Spleen (tissue), 11 donors: Measurements from ENCODE around the gene SLC36A4. TPM values are rescaled to one million over a fixed set of nuclear protein-coding genes. Genes with fewer than 3 reads are reported as not detected.
"Not testable (repeated sequence)": the region's sequence is repeated elsewhere in the genome, so short reads cannot be mapped to it uniquely, and the experiment has no call there.

Experiments used
- DNase-seq: peaks from one replicate; pipeline ENCODE4 v3.0.0-alpha.2; 2020
- H3K27ac ChIP-seq, 8 donors: fragments of 200-600 bp; sonication (generic) in 7 of 8; 1 replicate in 4 of 8; 2 replicates in 4 of 8; pipeline versions ENCODE4 v1.5.0 to v1.8.0; 2016 to 2021; ENCODE audit warnings: inconsistent platforms in 4 of 8, mild to moderate bottlenecking in 4 of 8, moderate library complexity in 1 of 8
- H3K27me3 ChIP-seq, 7 donors: fragments of 200-600 bp; sonication (generic) in 6 of 7; replicated peaks in 1 of 7; 1 replicate in 4 of 7; 2 replicates in 3 of 7; pipeline versions ENCODE4 v1.5.0 to v1.8.0; 2016 to 2021; ENCODE audit warnings: inconsistent platforms in 3 of 7, mild to moderate bottlenecking in 1 of 7
- H3K36me3 ChIP-seq, 6 donors: fragments of 200-600 bp; sonication (generic) in 5 of 6; 1 replicate in 4 of 6; 2 replicates in 2 of 6; pipeline versions ENCODE4 v1.5.0 to v1.8.0; 2016 to 2021; ENCODE audit warnings: inconsistent platforms in 2 of 6
- H3K4me1 ChIP-seq, 6 donors: fragments of 200-600 bp; sonication (generic) in 5 of 6; 1 replicate in 3 of 6; 2 replicates in 3 of 6; pipeline versions ENCODE4 v1.5.0 to v1.8.0; 2016 to 2021; ENCODE audit warnings: inconsistent platforms in 3 of 6
- H3K4me3 ChIP-seq, 8 donors: fragments of 200-600 bp; sonication (generic) in 7 of 8; 1 replicate in 4 of 8; 2 replicates in 4 of 8; pipeline versions ENCODE4 v1.5.0 to v1.8.0; 2016 to 2021; ENCODE audit warnings: inconsistent platforms in 4 of 8, mild to moderate bottlenecking in 4 of 8, moderate library complexity in 2 of 8
- H3K9me3 ChIP-seq, 8 donors: fragments of 200-600 bp; sonication (generic) in 7 of 8; 1 replicate in 4 of 8; 2 replicates in 4 of 8; pipeline versions ENCODE4 v1.5.0 to v1.8.0; 2016 to 2021; ENCODE audit warnings: inconsistent platforms in 4 of 8
- CTCF ChIP-seq, 11 experiments: fragments of 200-600 bp in 7 of 11; fragments of 450-650 bp in 4 of 11; sonication (generic) in 4 of 11; IDR thresholded peaks in 8 of 11; conservative IDR thresholded peaks in 3 of 11; 1 replicate in 7 of 11; 2 replicates in 4 of 11; pipeline versions ENCODE4 v1.4.0 to v1.8.0; 2016 to 2021; ENCODE audit warnings: antibody characterized with exemption in 11 of 11, inconsistent platforms in 4 of 11, mild to moderate bottlenecking in 1 of 11
- POLR2A ChIP-seq, 3 donors: fragments of 450-650 bp; IDR thresholded peaks; one replicate each; pipeline ENCODE4 v1.5.1; 2017; ENCODE audit warnings: antibody characterized with exemption in 3 of 3, mild to moderate bottlenecking in 1 of 3
- POLR2AphosphoS5 ChIP-seq, 3 donors: sonication (generic); formaldehyde crosslinking; IDR thresholded peaks; one replicate each; pipeline ENCODE4 v1.5.1; 2017; ENCODE audit warnings: antibody characterized with exemption in 3 of 3
- WGBS, 5 donors: extraction: QIAGEN DNeasy Blood & Tissue Kit in 3 of 5; methylation state at CpG; one replicate each; pipeline versions ENCODE4 v1.1.5 to v1.1.7; 2013 to 2018; 5-methylcytosine and 5-hydroxymethylcytosine counted together
- intact Hi-C: fragments of 100-400 bp; cut with DNase I; formaldehyde crosslinking; loops from one replicate; pipeline ENCODE4 v1.15.0; 2023; ENCODE audit warnings: low total_unique reads
- polyA plus RNA-seq, 3 donors: library from polyadenylated mRNA; stranded (reverse); fragments of 200-250 nt; gene quantifications; one replicate each; pipeline ENCODE4 v1.2.1, GENCODE V29; 2013
- total RNA-seq, 7 donors: library from RNA; depleted of rRNA in 3 of 7; stranded (reverse); fragments of >200 nt in 3 of 7; fragmentation: NEBNext Ultra II Directional in 4 of 7; extraction: Animal tissue kit (Norgen Biotek cat#: 25700) in 4 of 7; gene quantifications; one replicate each; pipeline versions ENCODE4 v1.1.0 to v1.2.1, GENCODE V29; 2016 to 2021
- donor health status: healthy with polysubstance abuse.
- donor health status: DM: no; HTN: no; CAD: no; lungs with moderate emphysema.
- donor health status: DM: no; HTN: no; CAD: no.
- donor health status: Bipolar disorder and iron deficiency.
- donor health status: healthy.
- donor health status: DM: no; HTN: no; CAD: no.
- donor health status: DM: yes; HTN: yes; CAD: no.

Gene SLC36A4
- total and polyA plus RNA-seq, 10 donors: 2.6 to 41.4 (median 17.3) TPM

- WGBS, 5 donors: 74 to 88% (median 86%) methylated on average over 4 of the region's 4 CpGs
- no peak for DNase-seq
- intact Hi-C loops: no loop called here
- no peaks in the 10 kb centered on the region for H3K4me1 ChIP-seq
- H3K9me3 ChIP-seq: peaks cover 0 to 7% (median 0%) of the 10 kb centered on the region in 8 donors
- H3K36me3 ChIP-seq: no peaks in the 10 kb centered on the region
- no peak overlapping the region for H3K4me3 ChIP-seq
- no peak for TF ChIP-seq POLR2AphosphoS5 (IDR thresholded peaks at IDR 0.05)
- TF ChIP-seq POLR2A (IDR thresholded peaks at IDR 0.05): no peak
- TF ChIP-seq CTCF (IDR thresholded peaks at IDR 0.05 in 8 of 11, conservative IDR thresholded peaks at IDR 0.05 in 3 of 11): no peak
- peaks cover 0 to 18% (median 0%) of the 10 kb centered on the region in 7 donors for H3K27me3 ChIP-seq
- no peak overlapping the region for H3K27ac ChIP-seq
Observed at GRCh38 chr11:93114304-93114703, 83.5 kb downstream of the SLC36A4 start.

- WGBS, 5 donors: 61 to 80% (median 75%) methylated on average over 3 of the region's 3 CpGs
- no peak for DNase-seq
- H3K9me3 ChIP-seq: peaks cover 0 to 7% (median 0%) of the 10 kb centered on the region in 8 donors
- no peak for TF ChIP-seq CTCF (IDR thresholded peaks at IDR 0.05 in 8 of 11, conservative IDR thresholded peaks at IDR 0.05 in 3 of 11)
- TF ChIP-seq POLR2A (IDR thresholded peaks at IDR 0.05): no peak
- TF ChIP-seq POLR2AphosphoS5 (IDR thresholded peaks at IDR 0.05): no peak
- intact Hi-C loops: no loop called here
- no peaks in the 10 kb centered on the region for H3K36me3 ChIP-seq
- peaks cover 0 to 18% (median 0%) of the 10 kb centered on the region in 7 donors for H3K27me3 ChIP-seq
- no peaks in the 10 kb centered on the region for H3K4me1 ChIP-seq
- no peak overlapping the region for H3K27ac ChIP-seq
- H3K4me3 ChIP-seq: no peak overlapping the region
Observed at GRCh38 chr11:93113824-93114223, 84.0 kb downstream of the SLC36A4 start.

DNA sequence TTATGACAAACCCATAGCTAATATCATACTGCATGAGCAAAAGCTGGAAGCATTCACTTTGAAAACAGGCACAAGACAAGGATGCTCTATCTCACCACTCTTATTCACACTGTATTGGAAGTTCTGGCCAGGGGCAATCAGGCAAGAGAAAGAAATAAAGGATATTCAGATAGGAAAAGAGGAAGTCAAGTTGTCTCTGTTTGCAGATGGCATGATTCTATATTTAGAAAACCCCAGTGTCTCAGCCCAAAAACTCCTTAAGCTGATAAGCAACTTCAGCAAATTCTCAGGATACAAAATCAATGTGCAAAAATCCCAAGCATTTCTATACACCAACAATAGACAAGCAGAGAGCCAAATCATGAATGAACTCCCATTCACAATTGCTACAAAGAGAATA lies 86.6 kb downstream of the SLC36A4 start:
- H3K36me3 ChIP-seq, H3K9me3 ChIP-seq, DNase-seq, H3K27ac ChIP-seq, H3K4me3 ChIP-seq, H3K27me3 ChIP-seq, H3K4me1 ChIP-seq, intact Hi-C loops: not testable (repeated sequence)

DNA sequence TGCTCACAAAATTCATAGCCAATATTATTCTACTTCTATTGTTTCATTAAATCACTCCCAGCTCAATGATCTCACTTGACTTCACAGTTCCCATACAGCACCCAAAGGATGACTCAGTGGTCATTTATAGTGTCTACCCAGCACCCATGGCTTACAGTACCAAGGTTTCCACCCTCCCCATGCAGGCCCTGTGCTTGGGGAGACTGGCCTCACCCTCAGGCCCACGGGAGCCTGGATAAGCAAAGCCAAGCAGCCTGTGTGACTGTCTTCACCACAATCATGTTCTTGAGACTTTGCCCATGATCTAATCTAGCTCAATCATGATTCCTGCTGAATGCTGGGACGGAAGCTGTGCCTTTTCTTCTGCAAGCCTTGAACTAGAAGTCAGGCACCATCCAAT lies 97.6 kb downstream of the SLC36A4 start:
- no peak for DNase-seq
- no peak for TF ChIP-seq POLR2AphosphoS5 (IDR thresholded peaks at IDR 0.05)
- TF ChIP-seq CTCF (IDR thresholded peaks at IDR 0.05 in 8 of 11, conservative IDR thresholded peaks at IDR 0.05 in 3 of 11): no peak
- no peak for TF ChIP-seq POLR2A (IDR thresholded peaks at IDR 0.05)

DNA sequence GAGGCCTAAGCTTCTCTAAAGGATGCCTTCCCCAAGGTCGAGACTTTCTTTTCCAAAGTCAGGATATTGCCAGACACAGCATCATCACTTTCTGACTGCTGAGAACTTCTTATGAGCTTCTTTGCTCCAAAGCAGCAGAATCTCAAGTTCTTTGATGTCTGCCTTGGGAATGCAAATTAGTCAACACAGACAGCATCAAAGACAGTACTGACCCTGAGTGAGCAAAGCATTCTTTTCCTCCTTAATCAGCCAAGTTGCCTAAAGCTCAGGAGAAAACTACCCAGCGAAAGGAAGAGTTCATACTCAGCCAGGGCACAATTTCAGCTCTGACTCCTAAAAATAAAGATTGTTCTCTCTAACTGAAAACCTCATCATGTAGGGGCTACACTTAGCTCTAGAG lies 98.0 kb downstream of the SLC36A4 start:
- H3K9me3 ChIP-seq: peaks cover 0 to 47% (median 29%) of the 10 kb centered on the region in 8 donors
- intact Hi-C loops: no loop called here
- DNase-seq: no peak
- H3K36me3 ChIP-seq: no peaks in the 10 kb centered on the region
- peaks cover 0 to 2% (median 0%) of the 10 kb centered on the region in 7 donors for H3K27me3 ChIP-seq
- no peaks in the 10 kb centered on the region for H3K4me1 ChIP-seq
- H3K27ac ChIP-seq: no peak overlapping the region
- WGBS, 5 donors: 56 to 75% (median 69%) methylated on average over 2 of the region's 2 CpGs
- no peak for TF ChIP-seq CTCF (IDR thresholded peaks at IDR 0.05 in 8 of 11, conservative IDR thresholded peaks at IDR 0.05 in 3 of 11)
- TF ChIP-seq POLR2AphosphoS5 (IDR thresholded peaks at IDR 0.05): no peak
- TF ChIP-seq POLR2A (IDR thresholded peaks at IDR 0.05): no peak
- no peak overlapping the region for H3K4me3 ChIP-seq

More for the DNA sequence above, 97.6 kb downstream of the SLC36A4 start:
- intact Hi-C loops: no loop called here
- Histone ChIP-seq H3K27ac (no peak overlapping the region), H3K4me3 (no peak overlapping the region), H3K36me3 (no peaks in the 10 kb centered on the region), H3K27me3 (peaks cover 0 to 2% (median 0%) of the 10 kb centered on the region in 7 donors), H3K4me1 (no peaks in the 10 kb centered on the region), H3K9me3 (peaks cover 0 to 44% (median 28%) of the 10 kb centered on the region in 8 donors)
- WGBS, 5 donors: 58 to 76% (median 67%) methylated on average over 2 of the region's 2 CpGs
